Glutamatergic neuron (in vitro differentiated cells): Measurements from ENCODE around the gene PIGA. TPM values are rescaled to one million over a fixed set of nuclear protein-coding genes. Genes with fewer than 3 reads are reported as not detected.
"Not testable (repeated sequence)": the region's sequence is repeated elsewhere in the genome, so short reads cannot be mapped to it uniquely, and the experiment has no call there.

ENCODE experiments used
- DNase-seq: peaks from one replicate; pipeline ENCODE4 v3.0.0; 2022
- H3K27ac Mint-ChIP-seq: one replicate; pipeline ENCODE4 v1.8.0; 2020; ENCODE audit warnings: mild to moderate bottlenecking, mixed read lengths, inconsistent platforms; ENCODE audit not compliant: unreplicated experiment
- H3K27me3 Mint-ChIP-seq: one replicate; pipeline ENCODE4 v1.8.0; 2020; ENCODE audit warnings: mild to moderate bottlenecking, moderate library complexity, mixed read lengths, inconsistent platforms; ENCODE audit not compliant: unreplicated experiment
- H3K36me3 Mint-ChIP-seq: one replicate; pipeline ENCODE4 v1.8.0; 2020; ENCODE audit warnings: mild to moderate bottlenecking, mixed read lengths, inconsistent platforms; ENCODE audit not compliant: unreplicated experiment
- H3K4me1 Mint-ChIP-seq: one replicate; pipeline ENCODE4 v1.8.0; 2020; ENCODE audit warnings: mild to moderate bottlenecking, low read depth, mixed read lengths, inconsistent platforms; ENCODE audit not compliant: unreplicated experiment
- H3K4me3 Mint-ChIP-seq: one replicate; pipeline ENCODE4 v1.8.0; 2020; ENCODE audit warnings: mild to moderate bottlenecking, mixed read lengths, inconsistent platforms; ENCODE audit not compliant: unreplicated experiment
- H3K9me3 Mint-ChIP-seq: one replicate; pipeline ENCODE4 v1.8.0; 2020; ENCODE audit warnings: mild to moderate bottlenecking, moderate library complexity, mixed read lengths, inconsistent platforms; ENCODE audit not compliant: unreplicated experiment
- CTCF ChIP-seq: fragments of 200-600 bp; sonication (generic); IDR thresholded peaks from one replicate; pipeline ENCODE4 v1.5.0; 2021; ENCODE audit not compliant: partially characterized antibody, unreplicated experiment
- total RNA-seq: library from RNA; stranded (reverse); fragmentation: NEBNext Ultra II Directional; extraction: Animal tissue kit (Norgen Biotek cat#: 25700); gene quantifications from one replicate; pipeline ENCODE4 v1.2.1, GENCODE V29; 2021; ENCODE audit not compliant: unreplicated experiment

Gene PIGA
- total RNA-seq, 1 donor from 2014 or later, result 11.3 TPM

GRCh38 chrX:15292861-15293260 lies 42.5 kb downstream of the PIGA start:
- Mint-ChIP-seq H3K9me3 (no peaks in the 10 kb centered on the region), H3K27me3 (no peaks in the 10 kb centered on the region), H3K27ac (no peak overlapping the region)

GRCh38 chrX:15277604-15278003 lies 57.7 kb downstream of the PIGA start:
- Mint-ChIP-seq H3K4me3 (no peak overlapping the region), H3K4me1 (no peaks in the 10 kb centered on the region), H3K27me3 (no peaks in the 10 kb centered on the region), H3K27ac (no peak overlapping the region), H3K9me3 (no peaks in the 10 kb centered on the region), H3K36me3 (no peaks in the 10 kb centered on the region)
- DNase-seq, result no peak
- no peak for TF ChIP-seq CTCF

More at GRCh38 chrX:15292861-15293260, 42.5 kb downstream of the PIGA start:
- no peak for TF ChIP-seq CTCF
- no peak for DNase-seq
- no peak overlapping the region for H3K4me3 Mint-ChIP-seq
- H3K4me1 Mint-ChIP-seq, result peaks cover 2% of the 10 kb centered on the region
- no peaks in the 10 kb centered on the region for H3K36me3 Mint-ChIP-seq

- no peaks in the 10 kb centered on the region for H3K36me3 Mint-ChIP-seq
- H3K4me3 Mint-ChIP-seq, result no peak overlapping the region
- no peak overlapping the region for H3K27ac Mint-ChIP-seq
- no peak for DNase-seq
- no peaks in the 10 kb centered on the region for H3K27me3 Mint-ChIP-seq
- no peak for TF ChIP-seq CTCF
- H3K4me1 Mint-ChIP-seq, result peaks cover 3% of the 10 kb centered on the region
- H3K9me3 Mint-ChIP-seq, result no peaks in the 10 kb centered on the region
These were observed 60.4 kb downstream of the PIGA start for GRCh38 chrX:15274946-15275345.

- DNase-seq, H3K36me3 Mint-ChIP-seq, H3K27me3 Mint-ChIP-seq, H3K4me3 Mint-ChIP-seq, H3K4me1 Mint-ChIP-seq, H3K27ac Mint-ChIP-seq, H3K9me3 Mint-ChIP-seq: not testable (repeated sequence)
These were observed 62.0 kb downstream of the PIGA start for GRCh38 chrX:15273275-15273674.

- TF ChIP-seq CTCF, result no peak
- Mint-ChIP-seq H3K4me1 (peaks cover 7% of the 10 kb centered on the region), H3K9me3 (no peaks in the 10 kb centered on the region), H3K27me3 (peaks cover 4% of the 10 kb centered on the region), H3K27ac (no peak overlapping the region), H3K4me3 (no peak overlapping the region), H3K36me3 (no peaks in the 10 kb centered on the region)
- DNase-seq, result no peak
These were observed 63.6 kb downstream of the PIGA start for GRCh38 chrX:15271757-15272156.
